Activated naive CD4-positive, alpha-beta T cell treated with anti-CD3 and anti-CD28 coated beads, Interleukin-2, amount 50 U/mL, for 24 hours (primary cell): ENCODE results near the gene PRR22.
"Not testable (repeated sequence)": the region's sequence is repeated elsewhere in the genome, so short reads cannot be mapped to it uniquely, and the experiment has no call there.

ENCODE experiments used
- H3K27ac Mint-ChIP-seq: one replicate; pipeline ENCODE4 v1.8.0; 2021; ENCODE audit warnings: mild to moderate bottlenecking, mixed read lengths
- H3K27me3 Mint-ChIP-seq: one replicate; pipeline ENCODE4 v1.8.0; 2021; ENCODE audit warnings: mixed read lengths
- H3K36me3 Mint-ChIP-seq: one replicate; pipeline ENCODE4 v1.8.0; 2021; ENCODE audit warnings: mixed read lengths
- H3K4me1 Mint-ChIP-seq: one replicate; pipeline ENCODE4 v1.8.0; 2021; ENCODE audit warnings: mixed read lengths
- H3K4me3 Mint-ChIP-seq: one replicate; pipeline ENCODE4 v1.8.0; 2021; ENCODE audit warnings: mild to moderate bottlenecking, mixed read lengths
- H3K9me3 Mint-ChIP-seq: one replicate; pipeline ENCODE4 v1.8.0; 2021; ENCODE audit warnings: mixed read lengths

The PRR22 gene

GRCh38 chr19:5787409-5788182 lies 3.0 kb upstream of the PRR22 start:
- Mint-ChIP-seq H3K27ac (no peak overlapping the region), H3K36me3 (peaks cover 19% of the 10 kb centered on the region), H3K4me3 (no peak overlapping the region), H3K4me1 (peaks cover 11% of the 10 kb centered on the region), H3K9me3 (no peaks in the 10 kb centered on the region), H3K27me3 (no peaks in the 10 kb centered on the region)

GRCh38 chr19:5786593-5787408 lies 2.3 kb upstream of the PRR22 start:
- H3K27ac Mint-ChIP-seq, result no peak overlapping the region
- no peaks in the 10 kb centered on the region for H3K27me3 Mint-ChIP-seq
- H3K4me3 Mint-ChIP-seq, result no peak overlapping the region
- H3K36me3 Mint-ChIP-seq, result peaks cover 19% of the 10 kb centered on the region
- no peaks in the 10 kb centered on the region for H3K9me3 Mint-ChIP-seq
- peaks cover 11% of the 10 kb centered on the region for H3K4me1 Mint-ChIP-seq

GRCh38 chr19:5785423-5785822 lies 877 bp upstream of the PRR22 start:
- H3K4me3 Mint-ChIP-seq, result no peak overlapping the region
- no peak overlapping the region for H3K27ac Mint-ChIP-seq
- no peaks in the 10 kb centered on the region for H3K27me3 Mint-ChIP-seq
- peaks cover 17% of the 10 kb centered on the region for H3K36me3 Mint-ChIP-seq
- H3K4me1 Mint-ChIP-seq, result peaks cover 5% of the 10 kb centered on the region
- no peaks in the 10 kb centered on the region for H3K9me3 Mint-ChIP-seq

- Mint-ChIP-seq H3K36me3 (peaks cover 9% of the 10 kb centered on the region), H3K9me3 (no peaks in the 10 kb centered on the region), H3K27ac (no peak overlapping the region), H3K4me3 (no peak overlapping the region), H3K27me3 (no peaks in the 10 kb centered on the region), H3K4me1 (no peaks in the 10 kb centered on the region)
Measured at GRCh38 chr19:5782945-5783919, 1.3 kb downstream of the PRR22 start.

- Mint-ChIP-seq H3K4me3 (no peak overlapping the region), H3K9me3 (no peaks in the 10 kb centered on the region), H3K27ac (no peak overlapping the region), H3K4me1 (no peaks in the 10 kb centered on the region), H3K36me3 (peaks cover 8% of the 10 kb centered on the region), H3K27me3 (no peaks in the 10 kb centered on the region)
Measured at GRCh38 chr19:5782322-5782721, 2.2 kb downstream of the PRR22 start.

GRCh38 chr19:5780916-5781315 lies 3.6 kb downstream of the PRR22 start:
- not testable (repeated sequence) for H3K27me3 Mint-ChIP-seq, H3K36me3 Mint-ChIP-seq, H3K4me1 Mint-ChIP-seq, H3K9me3 Mint-ChIP-seq, H3K4me3 Mint-ChIP-seq, H3K27ac Mint-ChIP-seq

- Mint-ChIP-seq H3K36me3 (no peaks in the 10 kb centered on the region), H3K27me3 (no peaks in the 10 kb centered on the region), H3K9me3 (no peaks in the 10 kb centered on the region), H3K4me1 (no peaks in the 10 kb centered on the region), H3K4me3 (no peak overlapping the region), H3K27ac (no peak overlapping the region)
Measured at GRCh38 chr19:5778402-5778801, 6.1 kb downstream of the PRR22 start.

- H3K36me3 Mint-ChIP-seq, result no peaks in the 10 kb centered on the region
- no peaks in the 10 kb centered on the region for H3K4me1 Mint-ChIP-seq
- no peaks in the 10 kb centered on the region for H3K27me3 Mint-ChIP-seq
- no peak overlapping the region for H3K27ac Mint-ChIP-seq
- H3K9me3 Mint-ChIP-seq, result no peaks in the 10 kb centered on the region
- no peak overlapping the region for H3K4me3 Mint-ChIP-seq
Measured at GRCh38 chr19:5775668-5776309, 8.8 kb downstream of the PRR22 start.

GRCh38 chr19:5774921-5775320 lies 9.6 kb downstream of the PRR22 start:
- H3K4me1 Mint-ChIP-seq, result no peaks in the 10 kb centered on the region
- H3K9me3 Mint-ChIP-seq, result no peaks in the 10 kb centered on the region
- no peaks in the 10 kb centered on the region for H3K36me3 Mint-ChIP-seq
- H3K27ac Mint-ChIP-seq, result no peak overlapping the region
- H3K4me3 Mint-ChIP-seq, result no peak overlapping the region
- no peaks in the 10 kb centered on the region for H3K27me3 Mint-ChIP-seq

GRCh38 chr19:5773276-5773675 lies 11.3 kb downstream of the PRR22 start:
- Mint-ChIP-seq H3K9me3 (no peaks in the 10 kb centered on the region), H3K4me1 (no peaks in the 10 kb centered on the region), H3K27me3 (no peaks in the 10 kb centered on the region), H3K27ac (no peak overlapping the region), H3K4me3 (no peak overlapping the region), H3K36me3 (no peaks in the 10 kb centered on the region)

GRCh38 chr19:5772416-5772815 lies 12.1 kb downstream of the PRR22 start:
- H3K27me3 Mint-ChIP-seq, result no peaks in the 10 kb centered on the region
- no peaks in the 10 kb centered on the region for H3K36me3 Mint-ChIP-seq
- H3K27ac Mint-ChIP-seq, result no peak overlapping the region
- H3K9me3 Mint-ChIP-seq, result no peaks in the 10 kb centered on the region
- H3K4me3 Mint-ChIP-seq, result no peak overlapping the region
- no peaks in the 10 kb centered on the region for H3K4me1 Mint-ChIP-seq

- Mint-ChIP-seq H3K27me3 (no peaks in the 10 kb centered on the region), H3K36me3 (no peaks in the 10 kb centered on the region), H3K4me1 (no peaks in the 10 kb centered on the region), H3K27ac (no peak overlapping the region), H3K4me3 (no peak overlapping the region), H3K9me3 (no peaks in the 10 kb centered on the region)
Measured at GRCh38 chr19:5767949-5768348, 16.6 kb downstream of the PRR22 start.

GRCh38 chr19:5765220-5765619 lies 19.3 kb downstream of the PRR22 start:
- no peaks in the 10 kb centered on the region for H3K36me3 Mint-ChIP-seq
- no peaks in the 10 kb centered on the region for H3K9me3 Mint-ChIP-seq
- H3K4me1 Mint-ChIP-seq, result no peaks in the 10 kb centered on the region
- no peaks in the 10 kb centered on the region for H3K27me3 Mint-ChIP-seq
- no peak overlapping the region for H3K4me3 Mint-ChIP-seq
- H3K27ac Mint-ChIP-seq, result no peak overlapping the region

- Mint-ChIP-seq H3K27me3 (no peaks in the 10 kb centered on the region), H3K27ac (no peak overlapping the region), H3K4me3 (no peak overlapping the region), H3K4me1 (no peaks in the 10 kb centered on the region), H3K36me3 (no peaks in the 10 kb centered on the region), H3K9me3 (no peaks in the 10 kb centered on the region)
Measured at GRCh38 chr19:5762608-5763217, 21.8 kb downstream of the PRR22 start.

GRCh38 chr19:5753743-5754142 lies 30.8 kb downstream of the PRR22 start:
- Mint-ChIP-seq H3K4me1 (no peaks in the 10 kb centered on the region), H3K27me3 (peaks cover 2% of the 10 kb centered on the region), H3K4me3 (no peak overlapping the region), H3K27ac (no peak overlapping the region), H3K9me3 (no peaks in the 10 kb centered on the region), H3K36me3 (no peaks in the 10 kb centered on the region)
